NCI-H146 treated with DMSO at 0.1 percent for 48 hours (cell line): ENCODE results near the gene CAPG.
A peak's percentile ranks its signal among the peaks of the same experiment; 100 is the strongest.

ENCODE experiments used
- DNase-seq: peaks from one replicate; lab custom pipeline; 2025; ENCODE audit not compliant: unreplicated experiment; lab: John Stamatoyannopoulos, UW

Gene CAPG

DNA sequence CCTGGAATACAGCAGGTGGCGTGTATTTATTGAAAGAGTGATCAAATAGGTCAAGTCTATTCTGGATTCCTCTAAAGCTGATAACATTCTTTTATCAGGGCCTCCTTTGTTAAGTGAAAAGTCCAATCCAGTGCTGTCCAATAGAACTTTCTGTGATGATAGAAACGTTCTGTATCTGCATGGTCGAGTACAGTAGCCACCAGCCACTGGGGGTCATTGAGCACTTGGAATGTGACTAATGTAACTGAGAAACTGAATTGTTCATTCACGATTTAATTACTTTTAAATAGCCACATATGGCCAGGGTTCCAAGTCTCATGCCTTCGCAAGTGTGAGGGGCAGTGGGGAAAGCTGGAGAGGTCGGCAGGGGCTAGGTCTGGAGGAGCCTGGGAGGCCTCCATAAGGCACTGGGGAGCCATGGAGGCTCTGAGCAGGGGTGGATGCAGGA is 28.9 kb upstream of the CAPG start:
- no peak for DNase-seq

DNA sequence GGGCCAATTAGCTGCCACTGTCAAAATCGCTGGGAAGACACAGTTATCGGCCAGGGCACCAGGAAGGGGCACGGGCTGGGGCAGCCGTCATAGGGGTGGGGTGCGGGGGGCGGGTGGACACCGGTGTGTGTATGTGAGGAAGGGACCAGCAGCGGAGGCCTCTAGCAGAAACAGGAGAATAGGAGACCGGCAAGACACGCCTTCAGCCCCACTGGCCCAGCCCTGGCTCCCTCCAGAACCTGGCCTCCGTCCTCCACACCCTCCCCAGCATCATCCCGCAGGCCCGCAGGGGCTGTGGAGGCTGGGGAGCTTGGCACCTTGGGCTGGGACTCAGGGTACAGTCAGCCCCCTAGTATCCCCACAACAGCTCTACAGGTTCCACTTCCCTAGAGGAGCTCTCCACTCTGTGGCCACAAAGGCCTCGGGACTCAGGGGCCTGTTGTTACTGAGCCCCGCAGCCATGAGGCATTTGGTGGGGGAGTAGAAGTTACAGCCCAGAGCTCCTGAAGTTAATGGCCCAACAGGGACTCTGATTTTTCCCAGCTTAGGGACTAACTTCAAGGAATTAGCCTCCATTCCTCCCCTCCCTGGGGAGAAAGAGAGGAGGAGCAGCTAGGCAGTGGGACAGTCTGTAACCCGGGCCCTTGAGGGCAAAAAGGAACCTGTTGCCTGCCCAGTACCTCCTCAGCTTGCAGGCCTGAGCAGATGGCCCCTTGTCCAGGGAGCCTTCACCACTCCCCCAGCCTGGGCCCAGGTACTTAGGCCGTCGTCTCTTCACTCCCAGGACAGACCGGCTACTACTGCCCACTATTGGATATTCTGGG is 28.2 kb upstream of the CAPG start:
- DNase-seq: peak; percentile 44

DNA sequence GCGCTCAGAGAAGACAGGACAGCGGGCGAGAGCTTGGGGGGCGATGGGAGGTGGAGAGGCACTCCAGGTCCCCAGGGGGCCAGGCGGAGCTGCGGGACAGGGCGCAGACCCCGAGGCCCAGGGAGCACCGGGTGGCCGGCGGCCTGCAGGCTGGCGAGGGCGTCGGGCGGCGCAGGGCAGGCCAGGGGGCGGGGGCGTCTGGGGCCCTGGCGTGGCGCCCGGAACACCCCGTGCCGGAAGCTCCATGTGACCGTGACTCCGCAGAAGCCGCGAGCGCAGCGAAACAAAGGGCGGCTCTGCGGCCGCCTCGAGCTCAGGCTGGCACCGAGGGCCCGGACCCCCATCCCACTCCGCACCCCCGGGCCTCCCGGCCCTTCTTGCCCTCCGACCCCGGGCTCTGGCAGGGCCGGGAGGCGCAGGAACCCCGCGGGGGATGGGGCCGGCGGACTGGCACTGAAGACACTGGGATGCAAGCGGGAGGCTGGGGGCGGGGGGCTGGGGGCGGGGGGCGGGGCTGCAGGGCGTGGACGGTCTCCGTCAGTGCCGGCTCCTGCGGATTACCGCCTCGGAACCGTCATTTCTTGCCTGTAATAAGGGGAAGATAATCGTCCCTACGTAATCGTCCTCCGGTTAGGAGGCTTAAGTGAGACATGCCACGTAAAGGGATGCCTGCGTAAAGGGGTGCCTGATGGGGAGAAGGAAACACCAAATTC is 27.5 kb upstream of the CAPG start:
- DNase-seq: peak; percentile 57

DNA sequence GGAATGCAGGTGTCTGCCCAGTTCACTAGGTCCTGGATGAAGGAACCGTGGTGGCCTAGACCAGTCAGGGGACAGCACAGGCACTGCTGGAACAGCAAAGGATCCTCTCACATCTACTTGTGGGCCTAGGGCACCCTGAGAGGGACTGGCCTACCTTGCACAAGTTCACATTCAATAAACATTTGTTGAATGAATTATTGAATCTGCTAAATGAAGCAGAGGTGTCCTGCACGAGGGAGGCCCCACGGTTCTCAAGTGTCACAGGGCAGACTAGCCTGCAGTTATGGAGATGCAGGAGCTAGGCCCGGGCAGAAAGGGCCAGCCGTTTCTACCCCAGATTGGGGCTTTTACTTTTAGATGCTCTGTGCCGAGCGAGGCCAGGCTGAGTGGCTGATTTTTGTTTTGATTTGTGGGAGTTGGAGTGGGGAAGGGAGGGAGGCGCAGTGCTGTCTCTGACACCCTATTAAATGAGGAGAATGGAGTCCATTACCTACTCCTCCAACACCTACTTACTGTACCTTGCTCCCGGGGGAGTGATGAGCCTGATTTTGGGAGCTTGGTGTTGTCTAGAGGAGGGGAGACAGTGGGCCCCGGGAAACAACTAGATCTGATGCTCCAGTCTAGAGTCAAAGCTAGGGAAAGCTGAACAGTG is 26.8 kb upstream of the CAPG start:
- no peak for DNase-seq

DNA sequence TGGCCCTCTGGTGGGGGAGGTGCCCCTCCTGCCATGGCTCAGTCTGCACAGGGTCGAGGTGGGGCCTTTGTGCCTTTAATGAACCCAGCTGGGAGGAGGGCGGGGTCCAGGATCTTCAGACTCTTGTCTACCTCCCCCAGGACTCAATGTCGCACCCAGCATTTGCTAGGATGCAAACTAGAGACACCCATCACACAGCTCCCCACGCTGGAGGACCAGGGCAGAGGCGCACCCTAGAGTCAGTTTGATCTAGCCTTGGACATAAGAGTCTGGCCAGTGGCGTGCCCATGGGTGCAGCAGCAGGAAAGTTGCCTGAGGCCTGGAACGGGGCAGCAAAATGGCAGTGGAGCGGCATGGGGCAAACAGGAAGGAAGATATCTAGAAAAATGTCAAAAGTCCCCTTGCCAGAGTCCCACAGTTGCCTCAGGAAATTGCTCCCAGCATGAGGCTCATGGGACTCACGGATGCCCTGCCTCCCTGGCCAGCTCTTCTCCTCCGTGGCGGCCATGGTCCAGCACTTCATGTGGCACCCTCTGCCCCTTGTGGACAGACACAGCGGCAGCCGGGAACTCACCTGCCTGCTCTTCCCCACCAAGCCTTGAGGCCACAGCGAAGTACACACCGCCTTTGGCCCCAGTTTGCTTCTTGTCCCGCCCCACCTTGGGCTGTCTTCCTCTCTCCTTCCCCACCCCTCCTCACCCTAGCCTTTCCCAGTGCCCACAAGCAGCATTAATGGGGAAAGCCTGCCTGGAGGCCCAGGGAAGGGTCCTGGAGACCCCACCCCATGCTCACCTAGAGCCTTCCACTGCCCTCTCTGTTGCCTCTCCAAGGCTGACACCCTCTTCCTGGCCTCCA is 26.0 kb upstream of the CAPG start:
- DNase-seq: no peak

DNA sequence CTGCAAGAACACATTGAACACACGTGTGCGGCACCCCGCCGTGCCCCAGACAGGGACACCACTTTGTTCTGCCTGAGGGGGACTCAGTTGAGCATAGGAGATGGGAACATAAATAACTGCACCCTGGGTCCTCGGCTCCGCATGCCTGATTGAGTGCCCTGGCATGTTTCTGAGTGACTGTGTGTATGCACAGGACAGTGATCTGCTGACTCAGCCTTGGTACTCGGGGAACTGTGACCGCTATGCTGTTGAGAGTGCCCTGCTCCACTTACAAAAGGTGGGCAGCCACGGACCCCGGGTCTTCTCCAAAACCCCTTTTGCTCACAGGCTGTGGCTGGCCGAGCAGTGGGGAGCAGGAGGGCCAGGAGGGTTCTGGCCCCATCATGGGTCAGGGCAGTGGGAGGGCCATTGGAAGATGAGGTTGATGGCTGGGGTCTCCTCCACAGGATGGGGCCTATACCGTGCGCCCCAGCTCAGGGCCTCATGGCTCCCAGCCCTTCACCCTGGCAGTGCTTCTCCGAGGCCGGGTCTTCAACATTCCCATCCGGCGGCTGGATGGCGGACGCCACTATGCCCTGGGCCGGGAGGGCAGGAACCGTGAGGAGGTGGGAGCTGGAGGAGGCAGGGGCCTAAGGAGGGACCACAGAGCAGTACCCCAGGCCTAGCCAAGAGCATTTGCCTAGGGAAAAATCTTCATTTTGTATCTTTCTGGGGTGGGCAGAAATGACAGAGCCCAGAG is 25.2 kb upstream of the CAPG start:
- DNase-seq: no peak

DNA sequence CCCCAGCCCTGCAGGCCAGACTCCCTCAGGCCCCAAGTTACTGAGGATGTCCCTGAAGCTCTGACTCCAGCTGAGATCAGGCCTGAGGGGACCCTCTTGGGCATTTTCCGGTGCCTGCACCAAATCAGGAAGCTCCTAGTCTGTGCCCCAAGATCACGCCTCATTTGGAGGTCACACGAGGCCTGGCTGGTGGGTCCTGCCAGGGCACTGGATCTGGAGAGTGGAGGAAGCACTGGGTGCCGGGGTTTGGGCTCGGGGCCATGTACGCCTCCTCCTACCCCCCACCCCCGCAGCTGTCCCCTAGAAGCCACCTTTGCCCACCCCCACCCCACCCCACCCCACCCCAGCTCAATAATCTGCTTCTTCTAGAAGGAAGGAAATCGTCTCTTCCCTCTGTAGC is 24.5 kb upstream of the CAPG start:
- DNase-seq: no peak

DNA sequence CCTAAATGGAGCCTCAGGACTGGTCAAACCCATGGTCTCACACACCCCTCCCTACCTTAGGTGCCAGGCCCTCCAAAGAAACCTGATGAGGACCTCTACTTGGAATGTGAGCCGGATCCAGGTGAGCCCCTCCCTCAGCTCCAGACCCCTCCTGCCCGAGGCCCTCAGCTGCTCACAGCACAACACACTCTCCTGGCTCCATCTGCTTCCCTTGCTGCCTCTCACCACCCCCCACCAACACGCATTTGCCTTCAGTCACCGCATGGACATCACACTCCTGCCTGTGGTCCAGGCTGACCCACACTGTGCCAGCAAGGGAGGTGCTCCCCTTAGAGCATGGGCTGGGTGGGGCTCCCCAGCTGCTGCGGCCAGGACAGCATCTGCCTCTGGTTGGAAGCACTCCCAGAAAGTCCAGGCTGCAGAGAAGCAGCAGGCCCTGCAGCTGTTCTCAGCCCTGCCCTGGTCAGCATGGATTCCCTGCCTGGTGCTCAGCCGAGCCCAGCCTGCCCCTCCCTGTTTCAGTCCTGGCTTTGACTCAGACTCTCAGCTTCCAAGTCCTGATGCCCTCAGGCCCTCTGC is 23.4 kb upstream of the CAPG start:
- no peak for DNase-seq

DNA sequence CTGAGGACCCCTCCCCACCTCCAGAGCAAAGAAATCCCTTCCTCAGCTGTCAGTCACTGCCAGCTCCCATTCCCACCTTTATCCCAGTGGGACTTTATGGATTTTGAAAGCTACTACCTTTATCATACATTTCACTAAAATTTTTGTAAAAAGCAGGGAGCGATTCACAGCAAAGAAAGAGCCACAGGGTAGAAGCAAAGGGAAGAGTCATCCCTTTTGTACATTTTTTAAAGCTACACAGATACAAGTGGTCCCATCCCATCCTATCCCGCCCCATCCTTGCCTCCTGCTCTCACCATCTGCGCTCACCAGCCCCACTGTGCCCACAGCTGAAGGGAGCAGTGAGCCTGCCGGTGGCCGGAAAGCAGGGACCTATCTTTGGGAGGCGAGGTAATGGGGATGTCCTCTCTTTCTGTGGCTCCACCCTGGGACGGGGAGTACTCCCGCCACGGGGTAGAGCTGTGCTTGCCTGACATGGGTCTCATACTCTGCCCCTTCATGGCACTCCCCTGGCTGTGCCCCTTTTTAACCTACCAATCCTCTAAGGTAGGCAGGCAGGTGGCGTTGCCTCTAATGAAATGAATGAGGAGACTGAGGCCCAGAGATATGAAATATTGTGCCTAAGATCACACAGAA is 21.5 kb upstream of the CAPG start:
- DNase-seq: no peak

DNA sequence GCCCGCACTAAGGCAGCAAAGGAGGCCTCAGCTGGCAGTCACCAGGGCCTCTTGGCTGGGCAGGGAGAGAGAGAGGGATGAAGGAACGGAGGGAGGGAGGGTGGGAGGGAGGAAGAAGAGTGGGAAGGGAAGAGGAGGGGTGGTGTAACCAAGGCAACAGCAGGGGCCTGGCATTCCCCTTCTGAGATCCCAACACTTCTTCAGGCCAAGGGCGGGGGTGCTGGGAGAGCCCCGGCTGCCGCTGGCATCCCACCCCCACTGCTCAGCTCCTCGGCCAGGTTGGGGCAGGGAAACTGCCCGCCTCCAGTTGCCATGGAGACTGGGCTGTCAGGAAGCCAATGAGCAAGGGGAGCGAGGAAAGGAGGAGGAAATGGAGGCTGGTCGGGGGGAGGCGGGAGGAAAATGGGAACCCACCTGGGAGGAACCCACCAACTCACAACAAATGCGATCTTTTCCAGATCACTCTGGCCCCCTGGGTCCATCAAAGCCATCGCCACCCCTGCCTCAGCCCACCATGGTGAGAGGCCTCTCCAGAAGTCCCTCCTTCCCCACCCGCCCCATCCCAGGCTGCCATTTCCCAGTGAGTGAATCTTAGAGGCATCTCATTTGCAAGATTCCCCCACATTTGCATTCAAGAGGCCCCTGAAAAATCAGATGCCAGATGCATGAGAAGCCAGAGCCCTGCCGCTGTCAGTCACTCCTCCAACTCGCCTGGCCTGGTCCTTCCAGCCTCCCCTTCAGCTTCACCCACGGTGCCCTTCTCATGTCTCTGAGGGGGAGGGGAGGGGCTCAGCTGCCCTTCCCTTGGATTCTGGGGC is 20.8 kb upstream of the CAPG start:
- peak; percentile 52 for DNase-seq

DNA sequence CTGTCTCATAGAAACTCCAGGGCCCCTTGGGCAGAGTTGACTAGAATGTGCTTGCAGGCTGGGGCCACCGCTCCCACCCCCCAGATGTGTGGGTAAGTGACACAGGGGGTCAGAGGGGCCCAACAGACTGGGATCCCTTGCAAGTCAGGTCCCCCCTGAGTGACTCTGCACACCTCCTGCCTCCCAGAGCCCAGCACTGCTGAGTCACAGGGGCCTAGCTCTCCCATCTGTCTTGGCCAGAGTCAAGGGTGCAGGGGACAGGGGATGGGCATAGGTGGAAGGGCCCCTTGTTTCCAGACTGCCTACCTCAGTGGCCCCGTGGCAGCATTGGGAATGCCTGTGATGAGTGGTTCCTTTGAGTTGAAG is 19.7 kb upstream of the CAPG start:
- no peak for DNase-seq

DNA sequence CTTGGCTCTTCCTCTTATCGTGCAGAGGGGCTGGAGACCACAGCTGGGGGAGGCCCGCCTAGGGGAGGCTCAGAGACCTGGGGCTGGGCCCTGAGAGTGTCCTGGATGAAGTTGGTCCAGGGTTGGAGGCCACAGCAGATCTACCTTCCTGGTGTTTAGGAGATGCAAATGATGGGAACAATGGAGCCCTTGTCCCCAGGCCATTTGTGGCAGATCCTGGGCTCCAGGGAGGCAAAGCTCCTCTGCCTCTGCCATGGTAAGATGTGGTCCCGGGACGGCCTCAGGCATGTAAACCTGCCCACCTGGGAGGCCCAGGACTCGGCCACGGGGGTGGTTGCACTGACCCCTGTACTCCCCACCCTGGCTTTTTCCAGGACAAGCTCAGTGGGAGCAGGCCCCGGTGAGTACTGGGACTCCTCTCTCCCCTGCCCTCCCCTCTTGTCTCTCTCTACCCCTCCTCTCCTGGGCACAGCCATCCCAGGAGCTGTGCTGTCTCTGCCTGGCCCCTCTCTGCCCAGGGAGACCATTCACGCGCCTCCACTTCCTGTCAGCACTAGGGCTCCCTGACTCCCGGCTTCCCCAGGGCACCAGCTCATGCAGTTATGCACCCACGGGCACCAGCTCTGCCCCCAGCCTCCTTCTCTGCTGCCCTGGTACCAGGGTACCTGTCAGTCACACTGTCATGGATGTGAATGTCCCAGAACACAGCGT is 19.2 kb upstream of the CAPG start:
- DNase-seq: no peak

DNA sequence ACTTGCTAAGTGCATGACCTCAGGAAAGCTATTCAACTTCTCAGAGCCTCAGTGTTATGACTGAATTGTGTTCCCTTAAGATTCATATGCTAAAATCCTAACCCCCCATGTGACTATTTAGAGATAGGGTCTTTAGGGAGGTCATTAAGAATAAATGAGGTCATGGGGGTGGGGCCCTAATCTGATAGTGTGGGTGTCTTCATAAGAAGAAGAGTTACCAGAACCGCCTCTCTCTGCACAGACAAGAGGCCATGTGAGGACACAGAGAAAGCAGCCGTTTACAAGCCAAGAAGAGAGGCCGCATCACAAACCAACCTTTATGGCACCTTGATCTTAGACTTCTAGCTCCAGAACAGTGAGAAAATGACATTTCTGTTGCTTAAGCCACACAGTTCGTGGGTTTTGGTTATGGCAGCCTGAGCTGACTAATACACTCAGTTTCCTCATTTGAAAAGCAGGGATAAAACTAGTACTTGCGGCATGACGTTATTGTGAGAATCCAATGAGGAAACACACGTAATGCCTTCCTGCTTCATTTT is 18.2 kb upstream of the CAPG start:
- DNase-seq: no peak

DNA sequence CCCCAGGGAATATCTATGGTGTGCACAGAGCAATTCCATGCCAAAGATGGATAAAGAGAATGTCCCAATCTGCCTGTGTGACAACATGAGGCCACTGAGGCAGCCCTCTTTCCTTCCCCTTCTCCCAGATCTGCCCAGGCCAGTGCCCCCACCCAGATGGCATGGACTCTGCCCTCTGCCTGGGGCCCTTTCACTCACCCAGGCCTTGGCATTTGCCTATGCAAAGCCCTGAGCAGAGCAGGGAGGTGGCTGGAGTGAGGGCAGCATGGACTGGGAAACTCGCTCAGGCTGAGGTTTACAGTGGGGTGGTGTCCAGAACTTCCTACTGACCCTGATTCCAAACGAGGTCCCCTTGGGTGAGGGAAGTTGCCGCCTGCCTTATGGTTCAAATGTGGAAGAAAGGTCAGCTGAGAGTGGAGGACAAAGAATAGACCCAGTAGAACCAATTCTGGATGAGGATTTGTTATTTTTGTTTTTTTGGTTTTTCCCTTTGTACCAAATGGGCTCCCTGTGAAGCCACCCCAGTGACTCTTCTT is 17.2 kb upstream of the CAPG start:
- DNase-seq: no peak

DNA sequence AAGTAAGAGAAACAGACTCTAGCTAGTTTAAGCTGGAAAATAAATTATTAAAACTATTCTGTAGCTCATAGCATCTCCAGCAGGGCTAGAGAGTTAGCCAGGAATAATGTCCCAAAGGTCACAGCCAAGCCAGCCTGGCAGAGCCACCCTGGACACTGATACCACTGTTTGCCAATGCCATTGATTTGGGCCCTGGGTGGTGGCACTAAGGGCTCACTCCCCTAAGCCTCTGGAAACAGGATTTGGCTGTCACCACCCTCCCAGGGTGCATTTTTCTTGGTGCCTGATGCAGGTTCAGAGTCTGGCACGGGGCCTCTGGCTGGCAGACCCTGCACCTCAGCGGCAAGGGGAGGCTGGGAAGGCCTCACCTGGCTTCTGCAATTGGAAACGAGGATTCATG is 15.4 kb upstream of the CAPG start:
- DNase-seq: no peak

DNA sequence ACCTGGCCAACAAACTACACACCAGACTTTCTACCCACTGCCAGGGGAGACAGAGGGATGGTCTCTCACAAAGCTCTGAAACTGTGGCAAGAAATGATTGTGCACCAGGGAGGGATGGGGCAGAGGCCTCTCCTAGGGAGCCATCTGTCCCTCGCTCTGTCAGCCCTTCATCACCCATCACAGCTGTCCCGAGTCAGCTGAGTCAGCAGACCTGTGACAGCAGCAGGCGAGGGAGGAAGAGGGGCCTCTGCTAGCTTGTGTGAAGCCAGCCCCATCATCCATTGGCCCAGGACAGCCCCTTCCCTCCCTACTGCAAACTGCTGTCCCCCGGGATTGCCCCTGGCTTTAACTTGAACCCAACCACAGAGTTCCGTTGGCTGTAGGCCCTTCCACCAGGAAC is 13.4 kb upstream of the CAPG start:
- no peak for DNase-seq

DNA sequence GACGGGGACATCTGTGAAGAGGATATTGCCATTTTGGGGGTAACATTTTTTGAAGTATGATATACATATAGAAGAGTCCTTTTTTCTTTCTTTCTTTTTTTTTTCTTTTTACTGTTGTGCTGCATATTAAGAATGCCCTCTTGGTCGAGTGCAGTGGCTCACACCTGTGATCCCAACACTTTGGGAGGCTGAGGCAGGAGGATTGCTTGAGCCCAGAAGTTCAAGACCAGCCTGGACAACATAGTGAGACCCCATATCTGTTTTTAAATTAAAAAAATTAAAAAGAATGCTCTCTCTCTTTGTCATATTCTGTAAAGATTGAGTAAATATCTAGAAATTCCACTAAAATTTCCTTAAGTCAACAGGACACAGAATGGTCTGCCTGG is 11.9 kb upstream of the CAPG start:
- no peak for DNase-seq
